Measurements from ENCODE around the gene ALX1. TPM values are rescaled to one million over a fixed set of nuclear protein-coding genes. Genes with fewer than 3 reads are reported as not detected.

The ALX1 gene
- total RNA-seq, 4 donors from 2014 or later = not detected

Other genes starting within 250 kb of the ALX1 start
- gene TSPAN19, start 243.9 kb upstream of the ALX1 start, total RNA-seq = not detected
- not detected for gene LRRIQ1, start 243.9 kb upstream of the ALX1 start, total RNA-seq